Measurements from ENCODE around the gene C5orf15. TPM values are rescaled to one million over a fixed set of nuclear protein-coding genes. Genes with fewer than 3 reads are reported as not detected.

C5orf15 gene
- total RNA-seq, 1 donor from 2014 or later: 120 TPM

GRCh38 chr5:133933670-133934295 lies 34.6 kb downstream of the C5orf15 start:
- no peak overlapping the region for H3K27ac Mint-ChIP-seq
- no peak overlapping the region for H3K4me3 Mint-ChIP-seq

GRCh38 chr5:133933169-133933509 lies 35.3 kb downstream of the C5orf15 start:
- Histone ChIP-seq H3K4me3 (no peak overlapping the region), H4K20me1 (ENCODE audit: low read depth) (no peaks in the 10 kb centered on the region), H3K79me2 (ENCODE audit: low read depth) (no peaks in the 10 kb centered on the region), H3K27ac (no peak overlapping the region), H3K27me3 (no peaks in the 10 kb centered on the region), H3K4me2 (no peak overlapping the region), H3K36me3 (no peaks in the 10 kb centered on the region), H3F3A (ENCODE audit: low read depth) (no peaks in the 10 kb centered on the region), H2AFZ (replicated peaks) (no peak overlapping the region), H3K9me3 (ENCODE audit: low read depth) (no peaks in the 10 kb centered on the region), H3K4me1 (no peaks in the 10 kb centered on the region), H3K9ac (no peak overlapping the region)
- Mint-ChIP-seq H3K36me3 (no peaks in the 10 kb centered on the region), H3K4me1 (peaks cover 4% of the 10 kb centered on the region), H3K4me3 (no peak overlapping the region), H3K9me3 (peaks cover 2% of the 10 kb centered on the region), H3K27ac (no peak overlapping the region), H3K27me3 (ENCODE audit: insufficient read depth, low read depth) (peaks cover 5% of the 10 kb centered on the region)
- TF ChIP-seq EZH2phosphoT487 (IDR thresholded peaks at IDR 0.05) (no peak), CTCF (IDR thresholded peaks at IDR 0.05) (no peak), EZH2 (IDR thresholded peaks at IDR 0.05) (no peak)
- DNase-seq (ENCODE audit: low spot score): no peak

More at GRCh38 chr5:133933670-133934295, 34.6 kb downstream of the C5orf15 start:
- no peaks in the 10 kb centered on the region for H3K36me3 ChIP-seq
- no peak overlapping the region for H2AFZ ChIP-seq (replicated peaks)
- H3K9ac ChIP-seq: no peak overlapping the region
- H3K79me2 ChIP-seq (ENCODE audit: low read depth): no peaks in the 10 kb centered on the region
- Mint-ChIP-seq H3K4me1 (peaks cover 4% of the 10 kb centered on the region), H3K36me3 (no peaks in the 10 kb centered on the region), H3K27me3 (ENCODE audit: insufficient read depth, low read depth) (peaks cover 5% of the 10 kb centered on the region), H3K9me3 (peaks cover 2% of the 10 kb centered on the region)
- no peak overlapping the region for H3K4me2 ChIP-seq
- no peak for DNase-seq (ENCODE audit: low spot score)
- no peaks in the 10 kb centered on the region for H3K9me3 ChIP-seq (ENCODE audit: low read depth)
- H3K4me3 ChIP-seq: no peak overlapping the region
- H4K20me1 ChIP-seq (ENCODE audit: low read depth): no peaks in the 10 kb centered on the region
- TF ChIP-seq EZH2phosphoT487 (IDR thresholded peaks at IDR 0.05) (no peak), CTCF (IDR thresholded peaks at IDR 0.05) (no peak), EZH2 (IDR thresholded peaks at IDR 0.05) (no peak)
- H3K27ac ChIP-seq: no peak overlapping the region
- H3F3A ChIP-seq (ENCODE audit: low read depth): no peaks in the 10 kb centered on the region
- peaks cover 3% of the 10 kb centered on the region for H3K4me1 ChIP-seq
- no peaks in the 10 kb centered on the region for H3K27me3 ChIP-seq

GRCh38 chr5:133932441-133933168 lies 35.8 kb downstream of the C5orf15 start:
- Histone ChIP-seq H3K27ac (no peak overlapping the region), H3K27me3 (no peaks in the 10 kb centered on the region), H3K9me3 (ENCODE audit: low read depth) (no peaks in the 10 kb centered on the region), H4K20me1 (ENCODE audit: low read depth) (no peaks in the 10 kb centered on the region), H3K4me1 (no peaks in the 10 kb centered on the region), H3K9ac (no peak overlapping the region), H3K4me3 (no peak overlapping the region), H2AFZ (replicated peaks) (no peak overlapping the region), H3K4me2 (no peak overlapping the region), H3K36me3 (no peaks in the 10 kb centered on the region), H3F3A (ENCODE audit: low read depth) (no peaks in the 10 kb centered on the region), H3K79me2 (ENCODE audit: low read depth) (no peaks in the 10 kb centered on the region)
- DNase-seq (ENCODE audit: low spot score): no peak
- Mint-ChIP-seq H3K4me1 (peaks cover 4% of the 10 kb centered on the region), H3K27me3 (ENCODE audit: insufficient read depth, low read depth) (peaks cover 5% of the 10 kb centered on the region), H3K36me3 (no peaks in the 10 kb centered on the region), H3K9me3 (peaks cover 2% of the 10 kb centered on the region), H3K4me3 (no peak overlapping the region), H3K27ac (no peak overlapping the region)
- TF ChIP-seq EZH2phosphoT487 (IDR thresholded peaks at IDR 0.05) (no peak), EZH2 (IDR thresholded peaks at IDR 0.05) (no peak), CTCF (IDR thresholded peaks at IDR 0.05) (no peak)
